HG03521 (cell line): Measurements from ENCODE around the gene SLC1A2.
"Not testable (repeated sequence)": the region's sequence is repeated elsewhere in the genome, so short reads cannot be mapped to it uniquely, and the experiment has no call there.

Experiments used
- ATAC-seq: cut with Tn5 transposase; IDR thresholded peaks from one replicate; pipeline ENCODE4 v1.9.1; 2021; ENCODE audit warnings: mild to moderate bottlenecking, moderate library complexity; ENCODE audit not compliant: unreplicated experiment

The SLC1A2 gene

DNA sequence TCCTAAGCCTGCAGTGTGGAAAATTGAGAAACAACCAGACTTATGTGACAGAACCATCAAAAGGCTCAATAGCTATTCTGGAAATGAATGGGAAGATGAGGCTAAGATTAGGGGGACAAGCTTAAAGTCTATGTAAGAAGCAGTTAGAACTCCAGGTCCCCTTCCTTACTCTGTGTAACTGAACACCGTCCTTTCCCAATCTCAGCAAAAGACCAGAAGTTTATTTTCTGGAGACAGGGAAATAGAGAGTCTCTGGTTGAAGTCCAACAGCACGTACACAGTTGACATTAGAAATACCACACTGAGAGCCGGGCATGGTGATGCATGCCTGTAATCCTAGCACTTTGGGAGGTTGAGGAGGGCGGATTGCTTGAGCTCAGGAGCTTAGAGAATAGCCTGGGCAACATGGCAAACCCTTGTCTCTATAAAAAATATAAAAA, 186.4 kb downstream of the SLC1A2 start:
- ATAC-seq = no peak

DNA sequence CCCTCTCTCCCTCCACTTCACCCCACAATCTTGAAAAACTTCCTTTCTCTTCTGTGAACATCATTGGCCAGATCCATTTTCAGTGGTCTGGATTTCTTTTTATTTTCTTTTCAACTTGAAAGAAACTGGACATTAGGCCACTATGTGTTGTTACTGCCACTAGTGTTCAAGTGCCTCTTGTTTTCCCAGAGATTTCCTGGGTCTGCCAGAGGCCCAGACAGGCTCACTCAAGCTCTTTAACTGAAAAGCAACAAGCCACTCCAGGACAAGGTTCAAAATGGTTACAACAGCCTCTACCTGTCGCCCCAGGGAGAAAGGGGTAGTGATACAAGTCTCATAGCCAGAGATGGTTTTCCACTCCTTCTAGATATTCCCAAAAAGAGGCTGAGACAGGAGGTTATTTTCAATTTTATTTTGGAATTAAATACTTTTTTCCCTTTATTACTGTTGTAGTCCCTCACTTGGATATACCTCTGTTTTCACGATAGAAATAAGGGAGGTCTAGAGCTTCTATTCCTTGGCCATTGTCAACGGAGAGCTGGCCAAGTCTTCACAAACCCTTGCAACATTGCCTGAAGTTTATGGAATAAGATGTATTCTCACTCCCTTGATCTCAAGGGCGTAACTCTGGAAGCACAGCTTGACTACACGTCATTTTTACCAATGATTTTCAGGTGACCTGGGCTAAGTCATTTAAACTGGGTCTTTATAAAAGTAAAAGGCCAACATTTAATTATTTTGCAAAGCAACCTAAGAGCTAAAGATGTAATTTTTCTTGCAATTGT, 188.1 kb downstream of the SLC1A2 start:
- ATAC-seq = no peak

DNA sequence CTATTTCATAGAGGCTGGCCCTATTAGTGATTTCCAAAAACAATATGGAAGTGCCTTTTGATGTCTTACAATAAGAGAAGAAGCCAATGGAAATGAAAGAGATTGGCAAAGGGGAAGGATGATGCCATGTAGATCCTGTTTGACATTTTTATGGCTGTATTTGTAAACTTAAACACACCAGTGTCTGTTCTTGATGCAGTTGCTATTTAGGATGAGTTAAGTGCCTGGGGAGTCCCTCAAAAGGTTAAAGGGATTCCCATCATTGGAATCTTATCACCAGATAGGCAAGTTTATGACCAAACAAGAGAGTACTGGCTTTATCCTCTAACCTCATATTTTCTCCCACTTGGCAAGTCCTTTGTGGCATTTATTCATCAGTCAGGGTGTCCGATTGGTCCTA, 189.0 kb downstream of the SLC1A2 start:
- no peak for ATAC-seq

DNA sequence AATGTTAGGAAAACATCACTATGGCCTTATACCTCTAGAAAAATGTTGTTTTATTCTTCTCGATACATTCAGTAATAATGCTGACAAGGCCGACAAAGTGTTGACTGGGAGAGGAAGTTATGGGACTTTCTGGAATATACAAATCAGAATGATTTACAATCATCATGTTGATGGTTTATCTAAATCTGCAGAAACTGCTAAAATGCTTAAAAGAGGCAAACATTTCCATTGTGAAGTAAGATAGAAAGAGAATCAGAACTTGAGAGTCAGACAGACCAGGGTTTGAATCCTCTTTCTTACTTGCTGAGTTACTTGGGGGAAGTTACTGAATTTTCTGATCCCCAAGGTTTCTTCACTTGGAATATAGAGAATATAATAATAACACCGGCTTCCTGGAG, 191.0 kb downstream of the SLC1A2 start:
- no peak for ATAC-seq

DNA sequence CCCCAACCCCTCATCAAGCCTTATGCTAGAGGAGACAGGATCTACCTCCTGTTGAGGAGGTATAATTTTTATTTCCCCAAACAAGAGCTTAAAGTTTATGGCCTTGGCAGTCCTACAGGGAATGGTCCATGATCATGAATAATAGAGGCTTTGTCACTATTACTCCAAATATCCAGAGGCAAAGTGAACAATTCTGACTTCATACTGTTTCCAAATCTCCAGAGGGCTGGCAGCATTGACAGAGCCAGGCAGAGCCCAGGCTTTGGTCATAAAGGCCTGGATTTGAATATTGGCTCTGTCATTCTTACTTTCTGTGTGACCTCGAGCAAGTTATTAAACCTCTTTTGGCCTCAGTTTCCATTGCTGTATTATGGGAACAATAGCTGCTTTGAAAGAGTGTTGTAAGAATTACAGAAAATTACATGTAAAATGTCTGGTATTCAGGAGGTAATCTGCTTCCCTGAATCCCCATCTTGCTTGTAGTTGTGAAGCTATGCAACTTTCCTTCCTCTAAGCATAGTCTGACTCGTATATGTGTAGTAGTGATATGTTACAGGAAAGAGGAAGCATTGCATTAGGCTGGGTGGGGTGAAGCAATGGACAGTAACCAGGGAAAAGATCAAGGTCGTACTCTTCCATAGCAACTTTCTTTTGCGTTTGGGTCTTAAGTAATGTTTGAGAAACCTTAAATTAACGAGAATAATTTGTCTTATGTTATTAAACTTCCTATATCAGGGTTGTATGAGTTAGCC, 191.6 kb downstream of the SLC1A2 start:
- ATAC-seq = no peak

DNA sequence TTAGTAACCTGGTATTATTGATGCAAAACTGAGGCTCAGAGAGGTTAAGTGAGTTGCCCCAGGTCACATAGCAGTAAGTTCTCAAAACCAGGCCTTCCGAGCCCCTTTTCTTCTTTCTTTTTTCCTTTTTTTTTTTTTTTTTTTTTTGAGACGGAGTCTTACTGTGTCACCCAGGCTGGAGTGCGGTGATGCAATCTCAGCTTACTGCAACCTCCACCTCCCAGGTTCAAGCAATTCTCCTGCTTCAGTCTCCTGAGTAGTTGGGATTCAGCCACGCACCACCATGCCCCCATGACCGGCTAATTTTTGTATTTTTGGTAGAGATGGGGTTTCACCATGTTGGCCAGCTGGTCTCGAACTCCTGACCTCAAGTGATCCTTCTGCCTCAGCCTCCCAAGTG, 192.6 kb downstream of the SLC1A2 start:
- not testable (repeated sequence) for ATAC-seq

DNA sequence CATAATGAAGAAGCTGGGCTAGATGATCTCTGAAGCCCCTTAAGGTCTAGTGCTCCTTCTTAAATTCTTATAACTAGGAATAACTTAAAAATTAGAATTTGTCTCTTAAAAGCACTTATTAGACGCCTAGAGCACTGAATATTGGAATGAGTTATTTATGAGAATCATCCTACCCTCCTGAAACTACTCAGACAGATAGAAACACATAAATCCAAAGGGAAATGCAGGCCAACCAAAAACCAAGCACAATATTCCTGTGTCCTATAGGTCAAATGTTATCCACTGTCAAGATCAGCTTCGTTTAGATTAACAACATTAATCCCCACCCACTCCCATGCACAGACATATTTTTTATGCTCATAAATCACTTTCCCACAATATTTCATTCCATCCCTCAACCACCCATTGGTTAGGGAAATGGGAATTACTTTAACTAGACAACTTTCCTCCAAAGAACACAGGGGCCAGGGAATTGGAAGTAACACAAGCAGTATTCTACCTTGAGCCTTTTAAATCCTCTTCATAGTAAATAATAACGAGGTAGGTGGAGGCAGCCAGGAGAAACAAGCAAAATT, 193.3 kb downstream of the SLC1A2 start:
- no peak for ATAC-seq

DNA sequence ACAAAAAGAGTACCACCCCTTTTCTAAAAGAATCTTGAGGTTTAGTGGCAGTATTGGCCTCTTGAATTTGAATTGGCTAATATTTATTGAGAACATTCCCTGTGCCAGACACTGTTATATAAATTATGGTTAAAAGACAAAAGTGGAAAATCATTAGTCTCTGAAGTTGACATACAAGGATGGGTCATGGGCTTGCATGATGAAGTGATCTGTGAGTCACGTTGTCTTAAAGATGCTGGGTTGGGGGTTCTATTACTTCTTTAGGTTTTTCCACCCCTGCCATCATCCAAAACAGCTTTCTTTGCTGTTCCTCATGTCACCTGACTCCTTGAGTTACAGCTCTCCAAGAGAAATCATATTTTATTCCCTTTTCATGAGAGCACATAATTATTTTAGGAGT, 195.4 kb downstream of the SLC1A2 start:
- ATAC-seq = no peak

DNA sequence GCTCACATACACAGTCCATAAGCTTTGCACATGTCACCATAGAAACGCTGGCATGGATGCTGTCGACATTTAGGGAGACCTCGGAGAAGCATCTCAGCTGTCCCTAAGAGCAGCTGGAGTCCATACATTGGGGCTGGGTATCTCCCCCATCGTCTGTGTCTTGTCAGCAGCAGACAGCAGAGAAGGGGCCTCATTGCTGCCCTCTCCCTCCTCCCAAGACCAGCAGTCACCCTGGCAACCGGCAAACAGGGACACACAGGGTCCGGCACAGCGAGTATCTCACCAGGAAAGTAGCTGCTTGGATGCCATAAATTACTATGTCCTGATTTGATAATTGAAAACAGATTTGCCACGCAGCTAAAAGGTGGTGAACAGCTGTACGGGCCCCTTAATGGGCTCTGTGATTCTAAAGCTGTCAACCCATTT, 196.0 kb downstream of the SLC1A2 start:
- ATAC-seq = no peak

DNA sequence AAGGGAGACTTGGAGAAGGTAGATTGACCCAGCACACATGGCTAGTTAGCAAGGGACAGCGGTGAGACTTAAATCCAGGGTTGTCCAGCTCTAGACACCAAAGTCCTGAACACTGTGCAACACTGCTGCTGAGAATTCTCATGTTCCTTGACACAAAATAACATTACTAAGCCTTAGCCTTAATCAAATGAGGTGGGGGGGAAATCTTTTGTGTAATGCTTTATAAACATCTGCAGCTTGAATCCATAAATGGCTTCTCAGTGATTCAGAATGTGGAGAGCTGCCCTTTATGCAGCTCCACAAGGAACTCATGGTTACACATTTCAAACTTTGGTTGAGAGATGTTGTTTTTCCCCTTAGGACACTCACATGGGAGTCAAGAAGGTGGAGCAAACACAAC, 200.4 kb downstream of the SLC1A2 start:
- no peak for ATAC-seq

DNA sequence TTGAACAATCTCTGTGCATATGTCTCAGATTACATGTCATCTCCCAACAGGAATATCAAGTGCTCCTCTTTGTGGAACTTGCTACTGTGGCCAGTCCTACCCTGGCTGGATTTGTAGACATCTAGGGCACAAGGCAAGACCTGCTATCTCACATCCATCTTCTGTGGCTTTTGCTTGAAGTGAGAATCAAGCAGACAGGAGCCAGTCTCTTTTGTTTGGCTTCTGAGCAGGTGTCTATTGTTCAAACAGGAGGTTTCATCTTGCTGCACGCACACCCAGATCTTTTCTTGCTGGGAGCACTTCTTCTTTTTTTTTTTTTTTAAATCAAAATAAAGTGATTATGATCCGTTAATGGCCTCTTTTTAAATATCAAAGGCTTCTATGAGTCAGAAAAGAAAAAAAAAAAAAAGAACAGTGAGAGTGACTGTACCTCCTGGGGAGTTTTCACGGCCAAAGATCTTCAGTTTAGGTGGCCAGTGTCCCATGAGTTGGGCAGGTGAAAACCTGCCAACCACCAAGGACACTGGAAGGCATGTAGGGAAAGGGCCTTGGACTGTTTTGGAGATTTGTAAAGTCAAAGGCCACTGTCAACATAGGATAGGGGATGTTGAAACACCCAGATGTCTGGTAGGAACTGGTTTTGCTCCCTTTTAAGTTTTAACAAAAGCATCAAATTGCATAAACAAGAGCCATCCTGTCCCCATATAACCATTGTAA, 202.2 kb downstream of the SLC1A2 start:
- ATAC-seq = no peak

DNA sequence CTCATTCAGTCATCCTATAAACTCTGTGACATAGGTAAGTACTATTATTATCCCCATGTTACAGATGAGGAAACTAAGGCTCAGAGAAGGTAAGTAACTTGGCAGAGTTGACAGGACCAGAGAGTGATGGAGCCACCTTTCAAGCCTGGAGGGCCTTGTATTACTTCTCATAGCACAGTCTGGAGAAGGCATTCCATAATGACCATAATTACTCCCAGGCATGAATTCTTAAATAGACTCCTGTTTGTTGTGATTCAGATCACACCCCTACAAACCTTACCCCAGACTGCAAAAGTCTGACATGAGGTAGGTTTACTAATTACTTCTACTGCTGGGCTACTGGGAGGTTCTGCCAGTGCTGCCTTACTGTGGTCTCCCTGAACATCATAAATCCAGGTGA, 203.4 kb downstream of the SLC1A2 start:
- ATAC-seq = no peak

DNA sequence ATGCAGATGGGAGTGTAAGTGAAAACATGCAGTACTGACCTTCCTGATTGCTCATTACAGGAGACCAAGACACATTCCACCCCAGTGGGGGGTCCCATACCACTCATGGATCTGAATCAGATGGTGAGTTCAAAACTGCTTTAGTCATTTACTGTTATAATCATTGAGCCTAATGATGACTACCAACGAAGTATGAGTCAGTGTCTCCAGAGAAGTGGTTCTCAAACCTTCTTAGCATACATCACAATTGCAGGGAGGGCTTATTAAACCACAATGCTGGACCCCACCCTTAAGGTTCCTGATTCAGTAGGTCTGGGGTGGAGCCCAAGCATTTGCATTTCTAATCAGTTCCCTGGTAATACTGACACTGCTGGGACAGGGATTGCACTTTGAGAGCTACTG, 204.6 kb downstream of the SLC1A2 start:
- no peak for ATAC-seq

DNA sequence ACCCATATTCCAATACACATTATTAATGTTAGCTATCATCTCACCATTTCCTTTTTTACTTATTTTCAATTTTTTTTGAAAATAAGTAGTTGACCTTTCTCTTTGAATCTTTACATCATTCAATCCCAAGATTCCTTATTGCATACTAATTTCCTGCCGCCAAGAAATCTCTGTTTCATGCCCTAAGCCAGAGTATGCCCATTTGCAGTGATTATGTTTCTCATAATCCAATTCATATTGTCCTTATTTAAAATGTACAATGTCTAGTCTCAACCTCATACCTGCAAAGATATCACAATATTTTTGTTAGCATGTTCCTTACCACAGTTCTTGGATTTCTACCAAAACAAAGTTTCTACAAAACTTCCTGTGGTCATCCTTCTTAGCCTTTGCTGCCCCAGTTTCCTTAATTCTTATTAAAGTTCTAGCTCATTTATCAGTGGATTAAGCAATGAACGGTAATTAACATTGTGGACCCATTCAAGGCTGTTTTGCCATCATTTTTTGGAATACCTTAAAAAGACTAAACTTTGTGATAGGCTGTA, 205.1 kb downstream of the SLC1A2 start:
- ATAC-seq = no peak

DNA sequence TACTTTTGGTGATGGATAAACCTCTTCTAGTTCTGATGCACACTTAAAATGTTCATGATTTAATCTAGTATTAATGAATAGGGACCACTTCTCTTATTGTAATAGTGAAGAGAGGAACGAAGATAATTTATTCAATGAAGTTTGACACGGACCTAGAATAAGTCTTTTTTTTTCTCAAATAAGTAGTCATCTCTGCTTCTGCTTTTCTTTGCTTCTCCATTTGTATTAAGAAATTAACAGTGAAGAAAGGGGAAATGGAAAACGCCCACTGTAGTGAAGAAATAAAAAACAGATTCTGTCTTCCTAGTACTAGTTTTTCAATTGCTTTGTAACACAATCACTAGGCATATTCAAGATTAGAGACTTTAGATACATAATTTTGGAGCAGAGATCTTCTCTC, 207.4 kb downstream of the SLC1A2 start:
- ATAC-seq = no peak

DNA sequence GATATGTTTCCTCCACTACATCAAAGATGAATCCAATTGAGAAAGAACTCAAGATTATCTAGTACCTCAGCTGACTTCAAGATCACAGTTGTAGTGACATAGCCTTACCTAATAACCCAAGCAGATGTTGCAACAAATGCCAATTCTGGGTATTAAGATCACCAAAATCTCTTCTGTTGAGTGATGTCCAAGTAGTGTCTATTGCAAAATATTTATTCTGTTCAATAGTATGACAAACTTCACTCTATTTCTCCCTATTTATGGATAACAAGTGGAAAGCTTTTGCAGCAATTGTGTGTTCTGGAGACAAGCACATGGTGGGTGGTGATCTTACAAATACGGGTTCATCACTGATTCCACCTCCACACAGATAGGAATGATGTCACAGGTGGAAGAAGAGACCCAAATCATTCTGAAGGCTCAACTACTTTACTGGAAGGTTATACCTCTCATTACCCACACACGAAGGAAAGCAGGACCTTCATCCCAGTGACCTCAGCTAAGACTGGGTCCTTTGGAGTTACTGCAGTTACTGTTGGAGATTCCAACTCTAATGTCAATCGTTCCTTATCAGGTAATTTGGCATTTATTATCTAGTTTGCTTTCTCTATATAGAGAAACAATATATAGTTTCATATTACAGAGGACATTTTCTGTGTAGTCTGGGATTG, 208.3 kb downstream of the SLC1A2 start:
- ATAC-seq = no peak

DNA sequence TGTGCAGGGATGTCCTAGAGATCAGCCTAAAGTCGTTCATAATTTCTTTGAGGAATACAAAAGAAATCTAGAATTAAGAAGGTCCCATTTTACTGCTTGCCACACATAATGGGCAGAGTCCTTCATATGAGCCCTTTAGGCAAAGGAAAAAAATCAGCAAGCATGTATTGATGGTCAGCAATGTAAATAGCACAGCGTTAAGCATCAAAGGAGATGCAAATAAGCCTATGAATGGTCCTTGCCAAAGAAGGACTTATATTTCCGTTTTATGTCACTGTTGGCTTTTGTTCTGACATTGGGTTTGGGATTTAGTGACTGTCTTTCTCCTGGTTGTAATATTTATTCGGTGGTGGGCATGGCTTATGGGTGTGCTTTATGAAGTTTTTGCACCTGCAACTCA, 210.6 kb downstream of the SLC1A2 start:
- ATAC-seq = no peak

DNA sequence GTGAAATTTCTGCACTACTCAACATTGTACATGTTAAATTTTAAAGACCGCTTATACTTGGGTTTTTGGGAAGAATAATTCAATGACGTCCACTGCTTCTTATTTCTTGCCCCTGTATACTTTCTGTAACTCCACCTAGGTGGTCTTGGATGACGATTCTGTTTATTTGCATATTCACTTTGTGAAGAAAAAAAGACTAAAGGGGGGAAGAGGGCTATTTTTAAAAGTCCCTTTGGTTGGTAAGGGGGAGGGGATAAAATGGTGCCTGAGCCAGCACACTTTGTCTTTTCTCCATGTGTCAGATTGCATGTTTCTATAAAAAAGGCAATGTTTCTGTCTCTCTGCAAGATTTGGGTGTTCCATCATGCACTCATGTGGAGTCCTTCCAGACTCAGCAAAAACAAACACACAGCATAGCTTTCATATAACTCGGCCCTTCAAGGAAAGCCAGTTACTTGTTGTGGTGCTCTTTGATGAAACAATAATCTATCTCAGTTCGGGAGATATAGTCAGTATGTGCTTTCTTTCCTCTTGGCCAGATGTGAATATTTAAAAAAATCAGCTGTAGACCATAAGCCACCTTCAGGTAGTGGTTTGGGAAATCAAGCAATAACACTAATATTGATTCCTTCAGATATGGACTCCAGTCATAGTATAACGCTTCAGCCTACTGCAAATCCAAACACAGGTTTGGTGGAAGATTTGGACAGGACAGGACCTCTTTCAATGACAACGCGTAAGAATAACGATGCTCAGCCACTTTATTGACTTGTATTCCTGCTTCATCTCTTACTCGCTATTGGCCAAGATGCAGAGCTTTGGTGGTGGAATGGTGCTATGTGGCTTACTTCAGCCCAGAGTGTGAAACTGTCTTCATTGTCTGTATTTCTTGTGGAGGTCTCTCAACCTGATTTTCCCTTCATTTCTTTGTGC, 211.6 kb downstream of the SLC1A2 start:
- no peak for ATAC-seq

DNA sequence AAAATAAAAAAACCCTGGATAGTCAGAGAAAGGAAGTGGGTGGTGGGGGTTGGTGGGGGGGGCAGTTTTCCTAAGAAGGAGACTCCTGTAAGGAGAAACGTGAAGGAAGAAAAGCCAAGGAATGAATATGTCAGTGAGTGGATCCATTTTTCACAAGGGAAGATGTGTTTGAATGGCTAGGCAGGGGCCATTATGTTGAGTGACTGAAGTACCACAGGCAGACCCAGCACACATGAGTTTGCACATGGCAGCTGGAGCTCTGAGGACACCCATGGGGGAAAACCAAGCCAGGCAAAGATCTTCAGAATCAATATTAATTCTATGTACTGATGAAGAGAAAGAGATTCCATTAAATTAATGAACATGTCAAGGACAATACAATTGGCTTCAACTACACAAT, 212.7 kb downstream of the SLC1A2 start:
- ATAC-seq = no peak
